Neutrophil (primary cell): ENCODE results near the gene DOK6.

Source experiments
- H3K27ac ChIP-seq: fragments of 200-600 bp; sonication (generic); 2 replicates; pipeline ENCODE4 v1.5.1; 2016; ENCODE audit warnings: mild to moderate bottlenecking, moderate library complexity
- H3K27me3 ChIP-seq: fragments of 200-600 bp; sonication (generic); 2 replicates; pipeline ENCODE4 v1.6.0; 2016; ENCODE audit warnings: mild to moderate bottlenecking
- H3K36me3 ChIP-seq: fragments of 200-600 bp; sonication (generic); 2 replicates; pipeline ENCODE4 v1.5.1; 2017
- H3K4me1 ChIP-seq, 2 experiments: fragments of 200-600 bp in 1 of 2; sonication (generic) in 1 of 2; 1 replicate in 1 of 2; 2 replicates in 1 of 2; pipeline versions ENCODE4 v1.5.1 to v1.6.1; 2013 to 2016; ENCODE audit warnings: low read depth in 1 of 2, low read length in 1 of 2, mild to moderate bottlenecking in 1 of 2, moderate library complexity in 1 of 2; ENCODE audit not compliant: control insufficient read depth in 1 of 2, insufficient read depth in 1 of 2
- H3K4me3 ChIP-seq, 2 experiments: fragments of 200-600 bp in 1 of 2; sonication (generic) in 1 of 2; 1 replicate in 1 of 2; 2 replicates in 1 of 2; pipeline ENCODE4 v1.5.1; 2013 to 2016; ENCODE audit warnings: low read depth in 1 of 2, low read length in 1 of 2, mild to moderate bottlenecking in 1 of 2, moderate library complexity in 1 of 2
- H3K9me3 ChIP-seq: fragments of 200-600 bp; sonication (generic); 2 replicates; pipeline ENCODE4 v1.5.1; 2016
- TF ChIP-seq, protein P1 (sequence below): fragments of 200-600 bp; sonication (generic); IDR thresholded peaks from 2 replicates; pipeline ENCODE4 v1.5.1; 2016; ENCODE audit warnings: antibody characterized with exemption

DOK6 gene

DNA sequence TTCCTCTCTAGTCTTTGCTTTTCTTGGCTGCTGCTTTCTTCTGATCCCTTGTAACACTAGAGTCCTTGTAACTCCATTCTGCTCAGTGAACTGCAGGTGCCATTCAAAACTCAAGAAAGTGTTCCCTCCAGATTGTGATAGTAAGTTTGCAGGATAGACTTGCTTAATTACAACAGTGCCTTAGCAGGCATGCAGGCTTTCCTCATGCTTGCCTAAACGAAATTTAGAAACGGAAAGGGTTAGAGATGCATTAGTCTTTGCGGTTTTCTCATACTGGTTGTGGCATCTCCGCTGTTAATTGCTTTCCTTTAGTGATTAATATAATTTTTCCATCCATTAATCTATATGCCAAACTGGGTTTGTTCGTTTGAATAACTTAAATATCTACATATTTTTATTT lies 82.9 kb downstream of the DOK6 start:
- no peaks in the 10 kb centered on the region for H3K4me1 ChIP-seq
- H3K9me3 ChIP-seq: no peaks in the 10 kb centered on the region
- H3K4me3 ChIP-seq: no peak overlapping the region
- H3K27me3 ChIP-seq: no peaks in the 10 kb centered on the region
- H3K36me3 ChIP-seq: no peaks in the 10 kb centered on the region
- TF ChIP-seq, protein P1, sequence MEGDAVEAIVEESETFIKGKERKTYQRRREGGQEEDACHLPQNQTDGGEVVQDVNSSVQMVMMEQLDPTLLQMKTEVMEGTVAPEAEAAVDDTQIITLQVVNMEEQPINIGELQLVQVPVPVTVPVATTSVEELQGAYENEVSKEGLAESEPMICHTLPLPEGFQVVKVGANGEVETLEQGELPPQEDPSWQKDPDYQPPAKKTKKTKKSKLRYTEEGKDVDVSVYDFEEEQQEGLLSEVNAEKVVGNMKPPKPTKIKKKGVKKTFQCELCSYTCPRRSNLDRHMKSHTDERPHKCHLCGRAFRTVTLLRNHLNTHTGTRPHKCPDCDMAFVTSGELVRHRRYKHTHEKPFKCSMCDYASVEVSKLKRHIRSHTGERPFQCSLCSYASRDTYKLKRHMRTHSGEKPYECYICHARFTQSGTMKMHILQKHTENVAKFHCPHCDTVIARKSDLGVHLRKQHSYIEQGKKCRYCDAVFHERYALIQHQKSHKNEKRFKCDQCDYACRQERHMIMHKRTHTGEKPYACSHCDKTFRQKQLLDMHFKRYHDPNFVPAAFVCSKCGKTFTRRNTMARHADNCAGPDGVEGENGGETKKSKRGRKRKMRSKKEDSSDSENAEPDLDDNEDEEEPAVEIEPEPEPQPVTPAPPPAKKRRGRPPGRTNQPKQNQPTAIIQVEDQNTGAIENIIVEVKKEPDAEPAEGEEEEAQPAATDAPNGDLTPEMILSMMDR: no peak
- no peak overlapping the region for H3K27ac ChIP-seq

GRCh38 chr18:69484699-69485396 lies 84.2 kb downstream of the DOK6 start:
- H3K27ac ChIP-seq: no peak overlapping the region
- H3K27me3 ChIP-seq: no peaks in the 10 kb centered on the region
- no peak overlapping the region for H3K4me3 ChIP-seq
- H3K4me1 ChIP-seq: no peaks in the 10 kb centered on the region
- H3K9me3 ChIP-seq: no peaks in the 10 kb centered on the region
- no peaks in the 10 kb centered on the region for H3K36me3 ChIP-seq
- TF ChIP-seq, protein P1: no peak

- Histone ChIP-seq H3K27ac (no peak overlapping the region), H3K9me3 (no peaks in the 10 kb centered on the region), H3K4me3 (no peak overlapping the region), H3K4me1 (no peaks in the 10 kb centered on the region), H3K36me3 (no peaks in the 10 kb centered on the region), H3K27me3 (no peaks in the 10 kb centered on the region)
- TF ChIP-seq, protein P1: no peak
These were observed 87.1 kb downstream of the DOK6 start for GRCh38 chr18:69487488-69488394.

- no peak overlapping the region for H3K4me3 ChIP-seq
- no peak overlapping the region for H3K27ac ChIP-seq
- H3K36me3 ChIP-seq: no peaks in the 10 kb centered on the region
- H3K4me1 ChIP-seq: no peaks in the 10 kb centered on the region
- TF ChIP-seq, protein P1: no peak
- H3K27me3 ChIP-seq: no peaks in the 10 kb centered on the region
- H3K9me3 ChIP-seq: no peaks in the 10 kb centered on the region
These were observed 89.4 kb downstream of the DOK6 start for GRCh38 chr18:69490072-69490471.

DNA sequence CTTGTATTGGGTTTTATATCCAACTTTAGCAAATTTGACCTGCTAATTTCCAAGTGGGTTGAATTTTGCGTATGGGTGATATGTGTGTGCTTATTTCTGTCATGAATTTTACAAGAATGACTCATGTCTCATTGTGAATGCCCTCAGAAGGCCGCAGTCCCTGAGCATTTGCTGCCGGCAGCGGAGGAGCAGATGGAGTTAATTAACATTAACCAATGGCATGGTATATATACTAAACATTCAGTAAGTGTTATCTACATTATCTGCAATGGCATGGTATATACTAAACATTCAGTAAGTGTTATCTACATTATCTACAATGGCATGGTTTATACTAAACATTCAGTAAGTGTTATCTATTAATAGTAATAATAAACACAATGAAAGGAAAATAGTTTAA lies 90.1 kb downstream of the DOK6 start:
- Histone ChIP-seq H3K36me3 (no peaks in the 10 kb centered on the region), H3K4me3 (no peak overlapping the region), H3K9me3 (no peaks in the 10 kb centered on the region), H3K27ac (no peak overlapping the region), H3K27me3 (no peaks in the 10 kb centered on the region), H3K4me1 (no peaks in the 10 kb centered on the region)
- TF ChIP-seq, protein P1: no peak
